22Rv1 (cell line): ENCODE results near the gene CSNK2B.

ENCODE experiments used
- ZFX ChIP-seq: fragments of 450-650 bp; IDR thresholded peaks from 2 replicates; pipeline ENCODE4 v1.6.1; 2017; ENCODE audit warnings: antibody characterized with exemption, borderline replicate concordance
- TF ChIP-seq, protein P1 (sequence below): fragments of 450-650 bp; IDR thresholded peaks from 2 replicates; pipeline ENCODE4 v1.5.1; 2017; ENCODE audit warnings: mild to moderate bottlenecking

DNA sequence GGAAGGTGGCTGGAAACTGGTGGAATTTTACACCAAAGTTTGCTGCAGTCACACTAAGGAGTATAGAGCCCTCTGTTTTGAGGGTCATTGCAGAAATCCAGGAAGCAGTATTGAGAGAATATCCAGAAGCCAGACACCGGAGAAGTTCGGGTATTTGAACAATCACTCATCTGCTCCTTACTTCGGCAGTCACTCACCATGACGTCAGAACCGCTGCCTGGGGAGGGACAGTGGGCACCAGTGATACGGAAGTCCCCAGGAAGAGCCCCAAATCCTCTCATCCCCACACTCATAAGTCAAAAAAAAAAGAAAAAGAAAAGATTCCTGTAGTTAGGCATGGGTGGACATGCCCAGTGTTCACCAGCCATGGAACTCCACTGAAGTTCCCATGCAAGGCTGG is 11.0 kb downstream of the CSNK2B start:
- TF ChIP-seq, protein P1, sequence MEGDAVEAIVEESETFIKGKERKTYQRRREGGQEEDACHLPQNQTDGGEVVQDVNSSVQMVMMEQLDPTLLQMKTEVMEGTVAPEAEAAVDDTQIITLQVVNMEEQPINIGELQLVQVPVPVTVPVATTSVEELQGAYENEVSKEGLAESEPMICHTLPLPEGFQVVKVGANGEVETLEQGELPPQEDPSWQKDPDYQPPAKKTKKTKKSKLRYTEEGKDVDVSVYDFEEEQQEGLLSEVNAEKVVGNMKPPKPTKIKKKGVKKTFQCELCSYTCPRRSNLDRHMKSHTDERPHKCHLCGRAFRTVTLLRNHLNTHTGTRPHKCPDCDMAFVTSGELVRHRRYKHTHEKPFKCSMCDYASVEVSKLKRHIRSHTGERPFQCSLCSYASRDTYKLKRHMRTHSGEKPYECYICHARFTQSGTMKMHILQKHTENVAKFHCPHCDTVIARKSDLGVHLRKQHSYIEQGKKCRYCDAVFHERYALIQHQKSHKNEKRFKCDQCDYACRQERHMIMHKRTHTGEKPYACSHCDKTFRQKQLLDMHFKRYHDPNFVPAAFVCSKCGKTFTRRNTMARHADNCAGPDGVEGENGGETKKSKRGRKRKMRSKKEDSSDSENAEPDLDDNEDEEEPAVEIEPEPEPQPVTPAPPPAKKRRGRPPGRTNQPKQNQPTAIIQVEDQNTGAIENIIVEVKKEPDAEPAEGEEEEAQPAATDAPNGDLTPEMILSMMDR, result no peak
- TF ChIP-seq ZFX, result no peak
